Loucy (cell line): Measurements from ENCODE around the gene MACROD2.

Experiments used
- H2AFZ ChIP-seq: fragments of 200-600 bp; sonication (generic); 2 replicates; pipeline ENCODE4 v1.6.0; 2016; ENCODE audit warnings: antibody characterized with exemption, mild to moderate bottlenecking, low read length, moderate library complexity
- H3F3A ChIP-seq: fragments of 200-600 bp; 2 replicates; pipeline ENCODE4 v1.6.0; 2016; ENCODE audit warnings: antibody characterized with exemption, low read depth, mild to moderate bottlenecking
- H3K27me3 ChIP-seq: fragments of 200-600 bp; sonication (generic); 2 replicates; pipeline ENCODE4 v1.6.1; 2014; ENCODE audit warnings: low read length, mild to moderate bottlenecking; ENCODE audit not compliant: insufficient read depth, poor library complexity, severe bottlenecking
- H3K36me3 ChIP-seq: fragments of 200-600 bp; sonication (generic); 2 replicates; pipeline ENCODE4 v1.6.1; 2016; ENCODE audit warnings: low read length; ENCODE audit not compliant: insufficient read depth
- H3K4me1 ChIP-seq: fragments of 200-600 bp; sonication (generic); 2 replicates; pipeline ENCODE4 v1.5.1; 2014; ENCODE audit warnings: low read length, mild to moderate bottlenecking; ENCODE audit not compliant: insufficient read depth, poor library complexity, severe bottlenecking
- H3K4me2 ChIP-seq: fragments of 200-600 bp; sonication (generic); 2 replicates; pipeline ENCODE4 v1.6.0; 2014; ENCODE audit warnings: antibody characterized with exemption, low read length, low read depth, mild to moderate bottlenecking; ENCODE audit not compliant: poor library complexity, severe bottlenecking
- H3K4me3 ChIP-seq: fragments of 200-600 bp; sonication (generic); 2 replicates; pipeline ENCODE4 v1.5.1; 2014; ENCODE audit warnings: low read length, mild to moderate bottlenecking, mixed read lengths; ENCODE audit not compliant: poor library complexity, severe bottlenecking
- H3K79me2 ChIP-seq: fragments of 200-600 bp; sonication (generic); 2 replicates; pipeline ENCODE4 v1.6.1; 2014; ENCODE audit warnings: low read length; ENCODE audit not compliant: insufficient read depth
- H3K9ac ChIP-seq: fragments of 200-600 bp; sonication (generic); 2 replicates; pipeline ENCODE4 v1.6.0; 2014; ENCODE audit warnings: mild to moderate bottlenecking, low read depth, low read length, moderate library complexity; ENCODE audit not compliant: poor library complexity, severe bottlenecking
- H3K9me2 ChIP-seq: fragments of 200-600 bp; sonication (generic); replicated peaks from 2 replicates; pipeline ENCODE4 v1.6.1; 2016; ENCODE audit warnings: low read depth, low read length, mixed read lengths
- H3K9me3 ChIP-seq: fragments of 200-600 bp; sonication (generic); 2 replicates; pipeline ENCODE4 v1.6.1; 2014; ENCODE audit warnings: mild to moderate bottlenecking, antibody characterized with exemption, low read length, low read depth; ENCODE audit not compliant: insufficient read depth
- H4K20me1 ChIP-seq: fragments of 200-600 bp; sonication (generic); 2 replicates; pipeline ENCODE4 v1.6.0; 2014; ENCODE audit warnings: antibody characterized with exemption, low read length, mild to moderate bottlenecking; ENCODE audit not compliant: insufficient read depth, poor library complexity, severe bottlenecking
- CTCF ChIP-seq: fragments of 200-600 bp; sonication (generic); conservative IDR thresholded peaks from 2 replicates; pipeline ENCODE4 v1.5.1; 2014; ENCODE audit warnings: mild to moderate bottlenecking, antibody characterized with exemption, low read length
- EZH2phosphoT487 ChIP-seq: fragments of 200-600 bp; IDR thresholded peaks from 2 replicates; pipeline ENCODE4 v1.6.1; 2018; ENCODE audit warnings: antibody characterized with exemption, mild to moderate bottlenecking, moderate library complexity, borderline replicate concordance

Gene MACROD2

GRCh38 chr20:15199698-15200097, 1204.4 kb downstream of the MACROD2 start:
- no peaks in the 10 kb centered on the region for H3K36me3 ChIP-seq
- H3F3A ChIP-seq = no peaks in the 10 kb centered on the region
- no peak overlapping the region for H3K4me2 ChIP-seq
- H3K4me3 ChIP-seq = no peak overlapping the region
- H3K9ac ChIP-seq = no peak overlapping the region
- H3K9me2 ChIP-seq = no peaks in the 10 kb centered on the region
- no peaks in the 10 kb centered on the region for H3K4me1 ChIP-seq
- no peak for TF ChIP-seq EZH2phosphoT487
- no peak for TF ChIP-seq CTCF
- H4K20me1 ChIP-seq = no peaks in the 10 kb centered on the region
- H3K27me3 ChIP-seq = no peaks in the 10 kb centered on the region
- H2AFZ ChIP-seq = no peak overlapping the region
- no peaks in the 10 kb centered on the region for H3K79me2 ChIP-seq
- no peaks in the 10 kb centered on the region for H3K9me3 ChIP-seq

GRCh38 chr20:15200147-15200565, 1204.8 kb downstream of the MACROD2 start:
- Histone ChIP-seq H3K4me3 (no peak overlapping the region), H3K4me2 (no peak overlapping the region), H3K4me1 (no peaks in the 10 kb centered on the region), H2AFZ (no peak overlapping the region), H4K20me1 (no peaks in the 10 kb centered on the region), H3F3A (no peaks in the 10 kb centered on the region), H3K9me2 (no peaks in the 10 kb centered on the region), H3K9ac (no peak overlapping the region), H3K36me3 (no peaks in the 10 kb centered on the region), H3K27me3 (no peaks in the 10 kb centered on the region), H3K79me2 (no peaks in the 10 kb centered on the region), H3K9me3 (no peaks in the 10 kb centered on the region)
- TF ChIP-seq CTCF (no peak), EZH2phosphoT487 (no peak)

- H3K36me3 ChIP-seq = no peaks in the 10 kb centered on the region
- TF ChIP-seq CTCF (no peak), EZH2phosphoT487 (no peak)
- no peaks in the 10 kb centered on the region for H3F3A ChIP-seq
- H3K4me3 ChIP-seq = no peak overlapping the region
- no peaks in the 10 kb centered on the region for H3K27me3 ChIP-seq
- H4K20me1 ChIP-seq = no peaks in the 10 kb centered on the region
- no peaks in the 10 kb centered on the region for H3K9me3 ChIP-seq
- no peak overlapping the region for H3K9ac ChIP-seq
- H3K79me2 ChIP-seq = no peaks in the 10 kb centered on the region
- no peaks in the 10 kb centered on the region for H3K4me1 ChIP-seq
- no peaks in the 10 kb centered on the region for H3K9me2 ChIP-seq
- H2AFZ ChIP-seq = no peak overlapping the region
- no peak overlapping the region for H3K4me2 ChIP-seq
Observed at GRCh38 chr20:15201602-15202001, 1206.3 kb downstream of the MACROD2 start.
